Upper lobe of left lung (tissue), 6 donors: ENCODE results near the gene ETDB. TPM values are rescaled to one million over a fixed set of nuclear protein-coding genes. Genes with fewer than 3 reads are reported as not detected.
"Not testable (repeated sequence)": the region's sequence is repeated elsewhere in the genome, so short reads cannot be mapped to it uniquely, and the experiment has no call there.

ENCODE experiments used
- ATAC-seq, 2 donors: fragments of 200-7000 bp; cut with Tn5 transposase; one replicate each; pipeline ENCODE4 v1.9.1; 2022; ENCODE audit warnings: mild to moderate bottlenecking in 2 of 2, moderate library complexity in 2 of 2; ENCODE audit not compliant: low FRiP score in 2 of 2
- DNase-seq, 2 donors: peaks; one replicate each; pipeline ENCODE4 v3.0.0-alpha.2; 2019 to 2020
- H3K27ac ChIP-seq, 4 donors: fragments of 200-600 bp; sonication (generic); one replicate each; pipeline ENCODE4 v1.5.1; 2016 to 2019
- H3K27me3 ChIP-seq, 4 donors: fragments of 200-600 bp; sonication (generic); one replicate each; pipeline ENCODE4 v1.5.1; 2017 to 2019
- H3K36me3 ChIP-seq, 4 donors: fragments of 200-600 bp; sonication (generic); one replicate each; pipeline ENCODE4 v1.5.1; 2016 to 2019
- H3K4me1 ChIP-seq, 4 donors: fragments of 200-600 bp; sonication (generic); one replicate each; pipeline ENCODE4 v1.5.1; 2018 to 2019
- H3K4me3 ChIP-seq, 4 donors: fragments of 200-600 bp; sonication (generic); one replicate each; pipeline ENCODE4 v1.5.1; 2017 to 2019; ENCODE audit warnings: mild to moderate bottlenecking in 2 of 4, moderate library complexity in 1 of 4
- H3K9me3 ChIP-seq, 4 donors: fragments of 200-600 bp; sonication (generic); one replicate each; pipeline ENCODE4 v1.5.1; 2018 to 2019
- CTCF ChIP-seq, 6 experiments: fragments of 450-650 bp in 4 of 6; fragments of 200-600 bp in 2 of 6; sonication (generic) in 2 of 6; IDR thresholded peaks; one replicate each; pipeline ENCODE4 v1.5.1; 2016 to 2019; ENCODE audit warnings: antibody characterized with exemption in 6 of 6
- EP300 ChIP-seq, 4 donors: sonication (generic); formaldehyde crosslinking; IDR thresholded peaks; one replicate each; pipeline ENCODE4 v1.5.1; 2017; ENCODE audit warnings: antibody characterized with exemption in 4 of 4, control low read depth in 2 of 4
- POLR2A ChIP-seq, 4 donors: fragments of 450-650 bp; IDR thresholded peaks; one replicate each; pipeline ENCODE4 v1.5.1; 2016 to 2017; ENCODE audit warnings: antibody characterized with exemption in 4 of 4, mild to moderate bottlenecking in 2 of 4
- POLR2AphosphoS5 ChIP-seq, 2 donors: sonication (generic); formaldehyde crosslinking; IDR thresholded peaks; one replicate each; pipeline ENCODE4 v1.5.1; 2017; ENCODE audit warnings: antibody characterized with exemption in 2 of 2
- WGBS, 2 donors: methylation state at CpG; one replicate each; pipeline ENCODE4 v1.1.5; 2017 to 2018; 5-methylcytosine and 5-hydroxymethylcytosine counted together
- total RNA-seq, 6 donors: library from RNA; depleted of rRNA in 4 of 6; stranded (reverse); fragments of >200 nt in 4 of 6; gene quantifications; one replicate each; pipeline versions ENCODE4 v1.1.0 to v1.2.1, GENCODE V29; 2016 to 2021
- donor health status: DM: no; HTN: no; CAD: no; lungs with moderate emphysema.
- donor health status: DM: no; HTN: yes; CAD: no; lungs with severe emphysema.

ETDB gene
- not detected for total RNA-seq

GRCh38 chrX:135120056-135120576, at the start of gene ETDB:
Gene ETDB (minus strand): TSS chrX:135120526. CDS start chrX:135119261, 1,265 bp downstream.
- H3K4me1 ChIP-seq, H3K4me3 ChIP-seq, DNase-seq, H3K9me3 ChIP-seq, H3K36me3 ChIP-seq, ATAC-seq, H3K27me3 ChIP-seq, H3K27ac ChIP-seq: not testable (repeated sequence)
- WGBS, 2 donors = no CpG with 5 or more reads among the region's 1 CpG

GRCh38 chrX:135169534-135169933, 49.2 kb upstream of the ETDB start:
- not testable (repeated sequence) for H3K4me1 ChIP-seq, DNase-seq, H3K4me3 ChIP-seq, H3K36me3 ChIP-seq, ATAC-seq, H3K9me3 ChIP-seq, H3K27ac ChIP-seq, H3K27me3 ChIP-seq
- 61 to 71% methylated on average over 3 of the region's 3 CpGs for WGBS, 2 donors

GRCh38 chrX:135168486-135168885, 48.2 kb upstream of the ETDB start:
- Histone ChIP-seq H3K4me1 (no peaks in the 10 kb centered on the region), H3K27ac (no peak overlapping the region), H3K36me3 (no peaks in the 10 kb centered on the region), H3K9me3 (no peaks in the 10 kb centered on the region), H3K4me3 (no peak overlapping the region), H3K27me3 (no peaks in the 10 kb centered on the region)
- 12 to 39% methylated on average over 3 of the region's 3 CpGs for WGBS, 2 donors
- no peak for ATAC-seq
- DNase-seq = no peak
- TF ChIP-seq POLR2AphosphoS5 (IDR thresholded peaks at IDR 0.05) (no peak), POLR2A (IDR thresholded peaks at IDR 0.05) (no peak), EP300 (IDR thresholded peaks at IDR 0.05) (no peak), CTCF (IDR thresholded peaks at IDR 0.05) (no peak)

GRCh38 chrX:135154688-135155087, 34.4 kb upstream of the ETDB start:
- H3K4me3 ChIP-seq, H3K4me1 ChIP-seq, DNase-seq, H3K27ac ChIP-seq, ATAC-seq, H3K27me3 ChIP-seq, H3K36me3 ChIP-seq, H3K9me3 ChIP-seq: not testable (repeated sequence)
- WGBS, 2 donors = no CpG with 5 or more reads among the region's 3 CpGs

- not testable (repeated sequence) for H3K4me3 ChIP-seq, H3K36me3 ChIP-seq, H3K27ac ChIP-seq, H3K9me3 ChIP-seq, ATAC-seq, H3K27me3 ChIP-seq, H3K4me1 ChIP-seq, DNase-seq
- no CpG with 5 or more reads among the region's 6 CpGs for WGBS, 2 donors
Measured at GRCh38 chrX:135126145-135126544, 5.8 kb upstream of the ETDB start.

GRCh38 chrX:135116064-135116463, 4.3 kb downstream of the ETDB start:
- not testable (repeated sequence) for H3K27ac ChIP-seq, DNase-seq, H3K4me3 ChIP-seq, H3K36me3 ChIP-seq, H3K4me1 ChIP-seq, H3K9me3 ChIP-seq, H3K27me3 ChIP-seq, ATAC-seq
- WGBS, 2 donors = 60% methylated on average over 1 of the region's 2 CpGs; no CpG with 5 or more reads in 1 of the 2 donors

- Histone ChIP-seq H3K36me3 (no peaks in the 10 kb centered on the region), H3K27ac (no peak overlapping the region), H3K4me3 (no peak overlapping the region), H3K9me3 (no peaks in the 10 kb centered on the region), H3K27me3 (no peaks in the 10 kb centered on the region), H3K4me1 (no peaks in the 10 kb centered on the region)
- TF ChIP-seq CTCF (IDR thresholded peaks at IDR 0.05) (no peak), POLR2AphosphoS5 (IDR thresholded peaks at IDR 0.05) (no peak), EP300 (IDR thresholded peaks at IDR 0.05) (no peak), POLR2A (IDR thresholded peaks at IDR 0.05) (no peak)
- DNase-seq (no peak), ATAC-seq (no peak)
- 66 to 71% methylated on average over 2 of the region's 2 CpGs for WGBS, 2 donors
Measured at GRCh38 chrX:135114392-135114791, 5.9 kb downstream of the ETDB start.
